ENCODE results near the gene CTNNBIP1. TPM values are rescaled to one million over a fixed set of nuclear protein-coding genes. Genes with fewer than 3 reads are reported as not detected.

CTNNBIP1 gene
- total and polyA plus RNA-seq, 4 donors = 6.7 to 10.6 (median 9.6) TPM

- Histone ChIP-seq H3K9me3 (ENCODE audit: control insufficient read depth in 4 of 4, low read length in 3 of 4) (no peaks in the 10 kb centered on the region), H3K36me3 (ENCODE audit: control insufficient read depth in 4 of 4, insufficient read depth in 3 of 4, low read depth in 1 of 4, low read length in 3 of 4) (no peaks in the 10 kb centered on the region), H3K9ac (ENCODE audit: low read depth in 1 of 2, low read length in 2 of 2) (no peak overlapping the region), H3K27ac (ENCODE audit: low read depth in 1 of 2, low read length in 2 of 2) (no peak overlapping the region), H3K4me3 (ENCODE audit: low read depth in 1 of 3, low read length in 3 of 3) (no peak overlapping the region), H3K27me3 (ENCODE audit: control insufficient read depth in 4 of 4, insufficient read depth in 4 of 4, low read length in 3 of 4) (no peaks in the 10 kb centered on the region), H3K4me1 (ENCODE audit: control insufficient read depth in 4 of 4, insufficient read depth in 4 of 4, low read length in 3 of 4) (no peaks in the 10 kb centered on the region)
- no peak for DNase-seq (ENCODE audit: low spot score)
- WGBS = 96% methylated on average over 6 of the region's 6 CpGs
- TF ChIP-seq SP1 (IDR thresholded peaks at IDR 0.05) = no peak
- TF ChIP-seq HNF4A (conservative IDR thresholded peaks at IDR 0.05) = no peak
These were observed 95.5 kb downstream of the CTNNBIP1 start for GRCh38 chr1:9814619-9815018.

DNA sequence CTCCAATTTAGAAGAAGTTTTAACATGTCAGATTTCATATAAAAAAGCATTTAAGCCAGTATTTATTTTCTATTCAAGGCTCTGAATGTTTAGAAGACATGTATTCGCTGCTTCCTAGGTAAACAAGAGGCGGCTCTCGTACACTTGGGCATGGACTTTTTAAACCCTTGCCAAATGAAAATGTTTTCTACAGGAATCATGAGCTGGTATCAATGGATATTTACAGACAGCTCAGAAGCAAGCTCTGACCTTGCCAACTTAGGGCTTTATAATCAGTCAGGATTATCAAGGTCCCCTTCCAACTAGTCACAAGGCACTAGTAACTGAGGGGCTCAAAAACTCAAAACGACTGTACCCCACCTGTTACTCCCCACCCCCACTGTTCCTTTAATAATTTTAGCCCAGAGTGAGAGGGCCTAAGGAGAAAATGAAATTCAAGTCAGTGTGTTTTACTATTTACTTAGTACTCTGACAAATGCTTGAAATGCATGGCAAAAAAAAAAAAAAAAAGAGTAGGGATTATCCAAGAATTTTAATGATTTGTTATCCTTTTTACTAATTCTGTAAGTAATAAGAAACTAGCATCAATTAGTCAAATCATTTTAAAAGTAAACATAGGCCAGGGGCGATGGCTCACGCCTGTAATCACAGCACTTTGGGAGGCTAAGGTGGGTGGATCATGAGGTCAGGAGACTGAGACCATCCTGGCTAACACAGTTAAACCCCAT, 98.7 kb downstream of the CTNNBIP1 start:
- TF ChIP-seq HNF4A (conservative IDR thresholded peaks at IDR 0.05) (no peak), RXRA (IDR thresholded peaks at IDR 0.05) (no peak), SP1 (IDR thresholded peaks at IDR 0.05) (no peak), EGR1 (IDR thresholded peaks at IDR 0.05; ENCODE audit: low read depth in 2 of 2) (no peak), ZBTB33 (IDR thresholded peaks at IDR 0.05) (no peak), NR2F2 (IDR thresholded peaks at IDR 0.05) (no peak), TAF1 (conservative IDR thresholded peaks at IDR 0.05) (no peak), GABPA (IDR thresholded peaks at IDR 0.05 in 1 of 2, conservative IDR thresholded peaks at IDR 0.05 in 1 of 2) (no peak), HNF4G (IDR thresholded peaks at IDR 0.05) (no peak), RAD21 (IDR thresholded peaks at IDR 0.05) (no peak)
- WGBS = 80% methylated on average over 6 of the region's 6 CpGs
- H3K27ac ChIP-seq (ENCODE audit: low read depth in 1 of 2, low read length in 2 of 2) = no peak overlapping the region
- no peaks in the 10 kb centered on the region for H3K36me3 ChIP-seq (ENCODE audit: control insufficient read depth in 4 of 4, insufficient read depth in 3 of 4, low read depth in 1 of 4, low read length in 3 of 4)
- no peak overlapping the region for H3K9ac ChIP-seq (ENCODE audit: low read depth in 1 of 2, low read length in 2 of 2)
- H3K27me3 ChIP-seq (ENCODE audit: control insufficient read depth in 4 of 4, insufficient read depth in 4 of 4, low read length in 3 of 4) = no peaks in the 10 kb centered on the region
- H3K4me3 ChIP-seq (ENCODE audit: low read depth in 1 of 3, low read length in 3 of 3) = no peak overlapping the region
- no peak for DNase-seq (ENCODE audit: low spot score)
- H3K9me3 ChIP-seq (ENCODE audit: control insufficient read depth in 4 of 4, low read length in 3 of 4) = no peaks in the 10 kb centered on the region
- H3K4me1 ChIP-seq (ENCODE audit: control insufficient read depth in 4 of 4, insufficient read depth in 4 of 4, low read length in 3 of 4) = no peaks in the 10 kb centered on the region

- Histone ChIP-seq H3K27me3 (ENCODE audit: control insufficient read depth in 4 of 4, insufficient read depth in 4 of 4, low read length in 3 of 4) (no peaks in the 10 kb centered on the region), H3K27ac (ENCODE audit: low read depth in 1 of 2, low read length in 2 of 2) (no peak overlapping the region), H3K9ac (ENCODE audit: low read depth in 1 of 2, low read length in 2 of 2) (no peak overlapping the region), H3K9me3 (ENCODE audit: control insufficient read depth in 4 of 4, low read length in 3 of 4) (no peaks in the 10 kb centered on the region), H3K36me3 (ENCODE audit: control insufficient read depth in 4 of 4, insufficient read depth in 3 of 4, low read depth in 1 of 4, low read length in 3 of 4) (no peaks in the 10 kb centered on the region), H3K4me3 (ENCODE audit: low read depth in 1 of 3, low read length in 3 of 3) (no peak overlapping the region), H3K4me1 (ENCODE audit: control insufficient read depth in 4 of 4, insufficient read depth in 4 of 4, low read length in 3 of 4) (no peaks in the 10 kb centered on the region)
- no peak for DNase-seq (ENCODE audit: low spot score)
- WGBS = 81% methylated on average over 8 of the region's 8 CpGs
- TF ChIP-seq JUND (IDR thresholded peaks at IDR 0.05) (no peak), YY1 (IDR thresholded peaks at IDR 0.05) (no peak), TAF1 (conservative IDR thresholded peaks at IDR 0.05) (no peak)
These were observed 101.0 kb downstream of the CTNNBIP1 start for GRCh38 chr1:9809100-9809510.

DNA sequence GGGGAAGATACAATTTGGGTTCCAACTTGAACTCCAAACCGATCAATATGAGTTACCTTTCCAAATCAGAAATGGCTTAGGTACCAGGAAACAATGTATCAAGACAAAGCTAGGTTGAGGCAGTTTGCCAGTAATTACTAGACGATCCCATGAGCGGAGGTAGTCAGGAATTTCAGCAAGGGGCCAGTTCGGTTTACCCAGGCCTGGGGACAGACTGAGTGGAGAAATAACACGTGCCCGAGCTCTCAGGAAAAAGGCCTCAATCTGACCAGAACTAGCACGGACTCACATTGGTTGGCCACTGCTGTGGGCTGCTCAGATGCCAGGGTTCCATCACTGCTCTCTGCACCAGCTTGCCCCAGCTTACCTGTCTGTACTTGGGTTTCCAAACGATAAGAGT, 101.6 kb downstream of the CTNNBIP1 start:
- DNase-seq (ENCODE audit: low spot score) = no peak
- no peaks in the 10 kb centered on the region for H3K27me3 ChIP-seq (ENCODE audit: control insufficient read depth in 4 of 4, insufficient read depth in 4 of 4, low read length in 3 of 4)
- no peaks in the 10 kb centered on the region for H3K9me3 ChIP-seq (ENCODE audit: control insufficient read depth in 4 of 4, low read length in 3 of 4)
- H3K27ac ChIP-seq (ENCODE audit: low read depth in 1 of 2, low read length in 2 of 2) = no peak overlapping the region
- H3K9ac ChIP-seq (ENCODE audit: low read depth in 1 of 2, low read length in 2 of 2) = no peak overlapping the region
- TF ChIP-seq ATF3 (IDR thresholded peaks at IDR 0.05) = no peak
- TF ChIP-seq TAF1 (conservative IDR thresholded peaks at IDR 0.05) = no peak
- no peak for TF ChIP-seq HNF4A (conservative IDR thresholded peaks at IDR 0.05)
- no peak for TF ChIP-seq ZBTB33 (IDR thresholded peaks at IDR 0.05)
- H3K4me3 ChIP-seq (ENCODE audit: low read depth in 1 of 3, low read length in 3 of 3) = no peak overlapping the region
- WGBS = 88% methylated on average over 8 of the region's 8 CpGs
- no peaks in the 10 kb centered on the region for H3K4me1 ChIP-seq (ENCODE audit: control insufficient read depth in 4 of 4, insufficient read depth in 4 of 4, low read length in 3 of 4)
- no peaks in the 10 kb centered on the region for H3K36me3 ChIP-seq (ENCODE audit: control insufficient read depth in 4 of 4, insufficient read depth in 3 of 4, low read depth in 1 of 4, low read length in 3 of 4)

Measured in liver (tissue), 9 donors.